Astrocyte of the spinal cord (primary cell): Measurements from ENCODE around the gene KRTAP21-3.

Source experiments
- DNase-seq: peaks from one replicate; pipeline ENCODE4 v3.0.0; 2011; ENCODE audit warnings: low read depth, low spot score
- H3K4me3 ChIP-seq: 2 replicates; pipeline ENCODE4 v1.5.1; 2011; ENCODE audit warnings: low read depth, mild to moderate bottlenecking, low read length, moderate library complexity
- in situ Hi-C: cut with HindIII; loops from 2 replicates; pipeline ENCODE4 v1.10.0; 2017; ENCODE audit warnings: low sequenced_read_pairs
- TF ChIP-seq, protein P1 (sequence below): IDR thresholded peaks from 2 replicates; pipeline ENCODE4 v1.5.1; 2012; ENCODE audit warnings: low read depth, mild to moderate bottlenecking, low read length, inconsistent platforms

Gene KRTAP21-3

DNA sequence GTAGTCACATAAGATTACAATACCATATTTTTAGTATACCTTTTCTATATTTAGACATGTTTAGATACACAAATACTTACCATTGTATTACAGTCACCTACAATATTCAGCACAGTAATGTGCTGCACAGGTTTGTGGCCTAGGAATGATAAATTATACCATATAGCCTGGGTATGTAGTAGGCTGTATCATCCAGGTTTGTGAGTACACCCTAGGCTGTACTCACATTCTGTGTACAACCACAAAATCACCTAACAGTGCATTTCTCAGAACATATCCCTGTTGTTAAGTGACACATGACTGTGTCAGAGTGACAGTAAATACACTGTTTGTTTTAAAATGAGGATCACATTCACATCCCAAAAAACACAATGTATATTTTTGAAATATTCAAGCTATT lies 11.2 kb downstream of the KRTAP21-3 start:
- in situ Hi-C loops: no loop called here
- TF ChIP-seq, protein P1, sequence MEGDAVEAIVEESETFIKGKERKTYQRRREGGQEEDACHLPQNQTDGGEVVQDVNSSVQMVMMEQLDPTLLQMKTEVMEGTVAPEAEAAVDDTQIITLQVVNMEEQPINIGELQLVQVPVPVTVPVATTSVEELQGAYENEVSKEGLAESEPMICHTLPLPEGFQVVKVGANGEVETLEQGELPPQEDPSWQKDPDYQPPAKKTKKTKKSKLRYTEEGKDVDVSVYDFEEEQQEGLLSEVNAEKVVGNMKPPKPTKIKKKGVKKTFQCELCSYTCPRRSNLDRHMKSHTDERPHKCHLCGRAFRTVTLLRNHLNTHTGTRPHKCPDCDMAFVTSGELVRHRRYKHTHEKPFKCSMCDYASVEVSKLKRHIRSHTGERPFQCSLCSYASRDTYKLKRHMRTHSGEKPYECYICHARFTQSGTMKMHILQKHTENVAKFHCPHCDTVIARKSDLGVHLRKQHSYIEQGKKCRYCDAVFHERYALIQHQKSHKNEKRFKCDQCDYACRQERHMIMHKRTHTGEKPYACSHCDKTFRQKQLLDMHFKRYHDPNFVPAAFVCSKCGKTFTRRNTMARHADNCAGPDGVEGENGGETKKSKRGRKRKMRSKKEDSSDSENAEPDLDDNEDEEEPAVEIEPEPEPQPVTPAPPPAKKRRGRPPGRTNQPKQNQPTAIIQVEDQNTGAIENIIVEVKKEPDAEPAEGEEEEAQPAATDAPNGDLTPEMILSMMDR: no peak
- no peak overlapping the region for H3K4me3 ChIP-seq
- DNase-seq: no peak

DNA sequence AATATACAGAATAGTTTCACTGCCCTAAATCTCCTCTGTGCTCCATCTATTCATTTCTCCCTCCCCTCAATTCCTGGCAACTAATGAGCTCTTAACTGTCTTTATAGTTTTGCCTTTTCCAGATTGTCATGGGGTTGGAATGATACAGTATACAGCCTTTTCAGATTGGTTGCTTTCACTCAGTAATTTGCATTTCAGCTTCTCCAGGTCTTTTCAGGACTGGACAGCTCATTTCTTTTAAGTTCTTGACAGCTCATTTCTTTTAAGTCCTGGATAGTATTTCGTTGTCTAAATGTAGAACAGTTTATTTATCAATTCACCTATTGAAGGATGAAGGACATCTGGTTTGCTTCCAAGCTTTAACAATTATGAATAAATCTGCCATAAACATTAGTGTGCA lies 22.6 kb downstream of the KRTAP21-3 start:
- in situ Hi-C loops: no loop called here
- DNase-seq: no peak
- H3K4me3 ChIP-seq: no peak overlapping the region
- TF ChIP-seq, protein P1: no peak

DNA sequence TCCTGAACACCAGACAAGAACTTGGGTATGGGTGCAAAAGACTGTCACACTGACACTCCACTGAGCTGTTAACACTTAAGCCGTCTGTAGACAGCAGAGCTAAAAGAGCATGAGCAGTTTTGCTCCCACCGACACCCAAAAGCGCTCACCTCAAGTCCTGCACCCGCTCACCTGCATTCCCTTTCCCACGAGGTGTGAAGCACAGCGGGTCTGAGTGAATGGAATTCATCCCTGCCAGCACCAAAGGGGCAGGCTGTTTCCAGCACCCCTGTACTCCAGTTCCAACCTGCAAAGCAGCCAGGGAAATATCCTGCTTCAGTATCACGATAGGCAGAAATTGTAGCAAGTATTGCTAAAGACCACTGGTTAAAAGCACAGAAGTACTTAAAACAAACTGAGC lies 28.8 kb downstream of the KRTAP21-3 start:
- DNase-seq: no peak
- in situ Hi-C loops: no loop called here
- no peak overlapping the region for H3K4me3 ChIP-seq
- TF ChIP-seq, protein P1: no peak

DNA sequence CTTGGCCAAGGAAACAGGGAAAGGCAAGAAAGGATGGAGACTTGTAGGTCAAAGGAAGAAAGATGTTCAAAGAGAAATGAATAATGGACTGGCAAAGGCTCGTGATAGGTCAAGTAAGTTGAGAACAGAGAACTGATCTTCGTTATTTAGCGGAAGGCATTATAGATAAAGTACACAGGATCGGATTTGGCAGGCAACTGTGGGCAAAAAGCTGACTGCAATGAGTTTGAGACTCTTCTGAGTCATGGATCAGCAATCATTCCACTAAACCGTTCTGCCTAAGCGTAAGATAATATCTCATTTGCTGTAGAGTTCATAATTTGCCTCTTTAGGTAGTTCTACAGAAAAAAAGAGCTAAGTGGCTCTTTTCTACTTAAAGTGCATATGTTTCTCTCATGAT lies 34.1 kb downstream of the KRTAP21-3 start:
- in situ Hi-C loops: no loop called here
- H3K4me3 ChIP-seq: no peak overlapping the region
- DNase-seq: no peak
- TF ChIP-seq, protein P1: no peak

DNA sequence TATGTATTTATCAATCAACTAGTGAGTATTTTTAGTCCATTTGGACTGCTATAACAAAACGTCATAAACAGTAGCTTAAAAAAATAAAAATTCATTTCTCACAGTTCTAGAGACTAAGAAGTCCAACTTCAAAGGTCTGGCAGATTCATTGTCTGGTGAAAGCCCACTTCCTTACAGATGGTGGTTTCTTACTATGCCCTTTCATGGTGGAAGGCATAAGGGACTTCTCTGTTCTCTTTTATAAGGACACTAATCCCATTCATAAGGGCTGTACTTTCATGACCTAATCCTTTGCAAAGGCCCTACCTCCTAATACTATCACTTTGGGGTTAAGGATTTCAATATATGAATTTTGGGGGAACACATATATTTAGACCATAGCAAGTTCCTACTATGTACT lies 38.0 kb downstream of the KRTAP21-3 start:
- DNase-seq: no peak
- TF ChIP-seq, protein P1: no peak
- in situ Hi-C loops: no loop called here
- H3K4me3 ChIP-seq: no peak overlapping the region

DNA sequence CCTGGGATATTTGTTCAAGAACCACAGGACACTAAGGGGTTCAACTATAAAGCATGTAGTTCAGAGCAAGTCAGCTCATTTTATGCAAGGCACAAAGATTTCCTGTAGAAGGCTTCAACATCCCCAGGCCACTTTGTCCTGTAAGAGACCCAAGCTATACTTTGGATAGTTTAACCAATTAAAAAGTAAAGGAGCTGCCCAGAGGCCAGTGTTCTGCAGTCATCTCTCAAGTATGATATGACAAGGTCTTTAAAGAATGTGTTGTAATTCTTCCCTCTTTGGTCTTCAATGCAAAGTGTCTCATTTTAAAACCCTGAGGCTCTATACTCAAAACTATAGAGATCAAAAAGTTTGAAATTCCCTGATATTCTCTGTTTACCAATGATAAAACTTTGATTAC lies 41.8 kb downstream of the KRTAP21-3 start:
- DNase-seq: no peak
- TF ChIP-seq, protein P1: no peak
- no peak overlapping the region for H3K4me3 ChIP-seq
- in situ Hi-C loops: no loop called here

DNA sequence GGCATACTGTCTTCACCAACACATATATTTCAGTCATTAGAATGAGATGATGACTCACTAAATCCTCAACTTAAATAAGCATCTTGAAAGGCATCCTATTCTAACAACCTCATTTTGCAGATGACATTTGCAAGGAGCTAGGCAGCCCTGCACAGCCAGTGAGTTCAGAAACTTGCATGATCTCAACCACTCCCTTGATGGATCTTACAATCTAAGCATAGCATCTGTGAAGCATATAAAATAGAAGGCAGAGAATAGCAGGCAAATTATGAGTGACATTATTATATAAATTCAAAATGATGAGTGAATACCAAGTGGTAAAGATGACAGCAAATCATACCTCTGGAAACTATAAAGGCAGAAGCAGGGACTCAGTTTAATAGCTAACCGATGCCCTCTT lies 44.3 kb downstream of the KRTAP21-3 start:
- in situ Hi-C loops: no loop called here
- H3K4me3 ChIP-seq: no peak overlapping the region
- no peak for DNase-seq
- TF ChIP-seq, protein P1: no peak
